ENCODE measurements around the gene TBC1D21.

GRCh38 chr15:73838831-73839426, 34.4 kb upstream of the TBC1D21 start:
- TF ChIP-seq ELF4 (IDR thresholded peaks at IDR 0.05) (no peak), FOXM1 (IDR thresholded peaks at IDR 0.05; ENCODE audit: borderline replicate concordance) (no peak), SP1 (IDR thresholded peaks at IDR 0.05) (no peak), FOXK2 (IDR thresholded peaks at IDR 0.05) (no peak), SUZ12 (IDR thresholded peaks at IDR 0.05) (no peak)

Measured in HEK293T (cell line).